Sciatic nerve (tissue), 2 donors: ENCODE measurements around the gene TEF. TPM values are rescaled to one million over a fixed set of nuclear protein-coding genes. Genes with fewer than 3 reads are reported as not detected.

Experiments used
- ATAC-seq: fragments of 200-7000 bp; cut with Tn5 transposase; one replicate; pipeline ENCODE4 v1.9.1; 2020; ENCODE audit warnings: mild to moderate bottlenecking, moderate library complexity
- DNase-seq: peaks from one replicate; pipeline ENCODE4 v3.0.0-alpha.2; 2020; ENCODE audit warnings: low spot score
- intact Hi-C: fragments of 100-400 bp; cut with DNase I; formaldehyde crosslinking; loops from one replicate; pipeline ENCODE4 v1.14.2; 2022
- total RNA-seq: library from RNA; stranded (reverse); fragmentation: NEBNext Ultra II Directional; extraction: Animal tissue kit (Norgen Biotek cat#: 25700); gene quantifications from one replicate; pipeline ENCODE4 v1.2.1, GENCODE V29; 2021
- donor health status: DM: no; HTN: no; CAD: no.
- donor health status: DM: no; HTN: no; CAD: no.

Gene TEF
- total RNA-seq, 1 donor from 2014 or later, result 36.5 TPM

DNA sequence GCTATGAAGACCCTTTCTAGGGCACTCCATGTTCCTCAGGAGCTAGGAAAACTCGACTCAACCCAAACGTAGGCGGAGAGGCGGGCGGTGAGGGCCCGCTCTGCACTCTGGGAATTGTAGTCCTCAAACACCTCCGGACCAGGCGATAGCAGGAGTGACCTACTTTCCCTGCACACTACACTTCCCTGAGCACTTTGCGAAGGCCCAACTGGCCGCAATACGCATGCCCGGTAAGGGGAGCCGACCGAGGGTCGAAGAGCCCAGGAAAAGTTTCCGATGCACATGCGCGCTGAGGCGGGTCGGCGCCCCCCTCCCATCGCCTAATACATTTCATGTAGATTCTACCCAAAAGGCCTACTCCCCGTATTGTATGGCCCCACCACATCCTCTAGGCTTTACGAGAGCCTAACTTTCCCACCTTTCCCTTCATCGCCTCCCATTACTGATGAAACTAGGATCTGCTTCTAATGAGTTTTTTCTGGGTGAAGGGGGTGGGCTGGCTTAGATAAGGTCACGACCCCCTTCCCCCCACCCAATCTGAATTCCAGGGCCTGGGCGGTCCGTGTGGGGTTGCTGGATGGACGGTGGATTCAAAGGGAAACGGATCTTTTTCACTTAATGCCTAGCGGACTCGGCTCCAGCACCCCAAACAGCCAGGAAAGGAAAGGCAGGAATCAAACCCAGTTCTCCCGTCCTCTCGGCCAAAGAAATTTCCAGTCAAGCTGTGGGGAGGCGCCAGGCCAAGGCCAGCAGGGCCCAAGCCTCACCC is 62.8 kb downstream of the TEF start:
- ATAC-seq (peak; percentile 77), DNase-seq (peak; percentile 93)
- intact Hi-C loops, result no loop called here

DNA sequence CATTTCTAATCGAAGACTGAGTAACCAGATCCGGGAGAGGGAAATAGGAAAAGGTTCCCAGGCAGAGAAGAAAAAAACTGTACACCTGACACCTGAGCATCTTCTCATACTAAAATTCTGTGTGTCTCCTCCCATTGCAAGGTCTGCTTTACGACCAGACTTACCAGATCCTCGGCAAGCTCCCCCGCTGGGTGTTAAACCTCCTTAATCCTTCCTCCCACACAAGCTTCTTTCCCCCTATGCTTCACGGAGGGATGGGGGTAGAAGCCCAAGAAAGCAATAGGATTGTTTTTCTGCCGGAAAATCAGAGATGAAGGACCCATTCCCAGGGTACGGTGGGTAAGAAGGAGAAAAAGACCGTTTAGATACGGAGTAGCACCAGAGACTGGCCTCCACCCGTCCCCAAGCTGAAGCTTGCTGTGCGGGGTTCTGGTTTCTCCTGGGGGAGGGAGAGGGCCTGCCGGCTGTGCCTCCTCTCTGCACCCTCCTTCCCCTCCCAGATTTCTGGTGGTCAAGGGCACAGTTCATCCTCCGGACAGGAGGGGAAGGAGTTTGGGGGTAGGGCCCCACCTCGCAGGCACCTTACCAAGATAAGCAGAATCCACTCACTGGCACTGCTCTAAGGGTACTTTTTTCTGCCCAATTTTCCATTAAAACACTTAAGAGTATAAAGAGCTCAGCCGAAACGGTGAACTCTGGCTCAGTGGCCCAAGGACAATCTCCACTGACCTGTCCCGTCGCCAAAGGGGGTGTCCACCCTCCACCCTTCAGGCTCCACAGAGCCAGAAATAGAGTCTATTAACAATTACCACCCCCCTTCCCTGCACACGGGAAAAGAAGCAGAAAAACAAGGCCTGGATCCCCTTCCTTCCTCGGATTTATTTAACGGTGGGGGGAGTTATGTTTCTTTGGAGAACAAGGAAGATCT is 63.7 kb downstream of the TEF start:
- intact Hi-C loops, result no loop called here
- DNase-seq (no peak), ATAC-seq (no peak)

DNA sequence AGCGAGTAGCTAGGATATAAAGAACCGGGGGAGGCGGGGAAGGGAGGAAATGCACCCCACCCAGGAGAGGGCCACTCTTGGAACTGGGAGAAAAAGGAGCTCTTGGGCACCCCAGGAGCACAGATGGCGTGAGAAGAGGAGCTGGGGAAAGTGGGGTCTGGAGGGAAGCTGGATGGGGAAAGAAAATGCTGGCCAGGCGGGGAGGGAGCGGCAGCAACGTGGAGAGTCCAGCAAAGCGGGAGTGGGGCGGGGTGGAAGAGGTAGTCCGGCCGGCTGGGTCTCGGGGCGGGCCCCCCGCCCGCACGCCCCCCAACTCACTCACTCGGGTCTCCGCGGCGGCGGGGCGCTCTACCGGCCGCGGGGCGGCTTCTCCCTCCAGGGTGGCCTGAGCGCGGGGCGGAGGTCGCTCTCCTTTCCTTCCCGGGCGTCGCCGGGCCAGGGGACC is 64.3 kb downstream of the TEF start:
- DNase-seq, result peak; percentile 74
- ATAC-seq, result no peak
- intact Hi-C loops, result no loop called here

GRCh38 chr22:41446639-41447434 is 65.1 kb downstream of the TEF start, which contains the start of gene TOB2:
Gene TOB2, minus strand, starts transcription at chr22:41446801. Its CDS starts 9,456 bp downstream, at chr22:41437345.
- peak; percentile 97 for DNase-seq
- ATAC-seq, result peak; percentile 79
- intact Hi-C loops, result no loop called here

- DNase-seq (peak; percentile 84), ATAC-seq (peak; percentile 13)
- intact Hi-C loops, result no loop called here
Observed at GRCh38 chr22:41447435-41448188, 65.9 kb downstream of the TEF start.

GRCh38 chr22:41448189-41448808 is 66.6 kb downstream of the TEF start:
- intact Hi-C loops, result no loop called here
- ATAC-seq (peak; percentile 87), DNase-seq (peak; percentile 95)

Other genes starting within 250 kb of the TEF start
- gene L3MBTL2, start 176.6 kb upstream of the TEF start, total RNA-seq, result 18.1 TPM
- gene CHADL, start 141.0 kb upstream of the TEF start, total RNA-seq, result 13.1 TPM
- 45.5 TPM for gene RANGAP1, start 95.8 kb upstream of the TEF start, total RNA-seq
- gene ZC3H7B, start 80.4 kb upstream of the TEF start, total RNA-seq, result 72.6 TPM
- gene TOB2, start 64.9 kb downstream of the TEF start, total RNA-seq, result 67.7 TPM
- 26.9 TPM for gene PHF5A, start 86.8 kb downstream of the TEF start, total RNA-seq
- 68.0 TPM for gene ACO2, start 87.2 kb downstream of the TEF start, total RNA-seq
- gene POLR3H, start 162.5 kb downstream of the TEF start, total RNA-seq, result 26.6 TPM
- 1.6 TPM for gene CSDC2, start 179.1 kb downstream of the TEF start, total RNA-seq
- gene PMM1, start 207.9 kb downstream of the TEF start, total RNA-seq, result 28.4 TPM
- 28.8 TPM for gene DESI1, start 239.1 kb downstream of the TEF start, total RNA-seq
- 125 TPM for gene XRCC6, start 239.4 kb downstream of the TEF start, total RNA-seq